Measurements from ENCODE around the gene RAB43.
"Not testable (repeated sequence)": the region's sequence is repeated elsewhere in the genome, so short reads cannot be mapped to it uniquely, and the experiment has no call there.

DNA sequence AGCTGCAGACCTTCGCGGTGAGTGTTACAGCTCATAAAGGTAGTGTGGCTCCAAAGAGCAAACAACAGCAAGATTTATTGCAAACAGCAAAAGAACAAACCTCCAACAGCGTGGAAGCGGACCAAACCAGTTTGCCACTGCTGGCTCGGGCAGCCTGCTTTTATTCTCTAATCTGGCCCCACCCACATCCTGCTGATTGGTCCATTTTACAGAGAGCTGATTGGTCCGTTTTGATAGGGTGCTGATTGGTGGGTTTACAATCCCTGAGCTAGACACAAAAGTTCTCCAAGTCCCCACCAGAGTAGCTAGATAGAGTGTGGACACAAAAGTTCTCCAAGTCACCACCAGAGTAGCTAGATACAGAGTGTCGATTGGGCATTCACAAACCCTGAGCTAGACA is 53.9 kb downstream of the RAB43 start:
- TF ChIP-seq, protein P1, sequence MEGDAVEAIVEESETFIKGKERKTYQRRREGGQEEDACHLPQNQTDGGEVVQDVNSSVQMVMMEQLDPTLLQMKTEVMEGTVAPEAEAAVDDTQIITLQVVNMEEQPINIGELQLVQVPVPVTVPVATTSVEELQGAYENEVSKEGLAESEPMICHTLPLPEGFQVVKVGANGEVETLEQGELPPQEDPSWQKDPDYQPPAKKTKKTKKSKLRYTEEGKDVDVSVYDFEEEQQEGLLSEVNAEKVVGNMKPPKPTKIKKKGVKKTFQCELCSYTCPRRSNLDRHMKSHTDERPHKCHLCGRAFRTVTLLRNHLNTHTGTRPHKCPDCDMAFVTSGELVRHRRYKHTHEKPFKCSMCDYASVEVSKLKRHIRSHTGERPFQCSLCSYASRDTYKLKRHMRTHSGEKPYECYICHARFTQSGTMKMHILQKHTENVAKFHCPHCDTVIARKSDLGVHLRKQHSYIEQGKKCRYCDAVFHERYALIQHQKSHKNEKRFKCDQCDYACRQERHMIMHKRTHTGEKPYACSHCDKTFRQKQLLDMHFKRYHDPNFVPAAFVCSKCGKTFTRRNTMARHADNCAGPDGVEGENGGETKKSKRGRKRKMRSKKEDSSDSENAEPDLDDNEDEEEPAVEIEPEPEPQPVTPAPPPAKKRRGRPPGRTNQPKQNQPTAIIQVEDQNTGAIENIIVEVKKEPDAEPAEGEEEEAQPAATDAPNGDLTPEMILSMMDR (IDR thresholded peaks at IDR 0.05): not testable (repeated sequence)
- not testable (repeated sequence) for TF ChIP-seq POLR2A (IDR thresholded peaks at IDR 0.05); POLR2AphosphoS5 (IDR thresholded peaks at IDR 0.05; ENCODE audit: insufficient read depth in 1 of 2, low read depth in 1 of 2)

Data from vagina (tissue), 2 donors.